Transverse colon (tissue), 4 donors: ENCODE measurements around the gene GNA12.

Experiments
- CTCF ChIP-seq, 5 experiments: fragments of 200-600 bp in 3 of 5; fragments of 450-650 bp in 2 of 5; sonication (generic) in 3 of 5; IDR thresholded peaks; 1 replicate in 2 of 5; 2 replicates in 3 of 5; pipeline ENCODE4 v1.5.1; 2016 to 2017; ENCODE audit warnings: antibody characterized with exemption in 5 of 5, inconsistent platforms in 3 of 5, mild to moderate bottlenecking in 2 of 5, moderate library complexity in 1 of 5
- POLR2A ChIP-seq: fragments of 450-650 bp; IDR thresholded peaks from one replicate; pipeline ENCODE4 v1.6.1; 2016; ENCODE audit warnings: antibody characterized with exemption, mild to moderate bottlenecking, moderate library complexity
- POLR2AphosphoS5 ChIP-seq, 3 donors: sonication (generic); formaldehyde crosslinking; IDR thresholded peaks; one replicate each; pipeline ENCODE4 v1.6.1; 2016; ENCODE audit warnings: antibody characterized with exemption in 3 of 3

DNA sequence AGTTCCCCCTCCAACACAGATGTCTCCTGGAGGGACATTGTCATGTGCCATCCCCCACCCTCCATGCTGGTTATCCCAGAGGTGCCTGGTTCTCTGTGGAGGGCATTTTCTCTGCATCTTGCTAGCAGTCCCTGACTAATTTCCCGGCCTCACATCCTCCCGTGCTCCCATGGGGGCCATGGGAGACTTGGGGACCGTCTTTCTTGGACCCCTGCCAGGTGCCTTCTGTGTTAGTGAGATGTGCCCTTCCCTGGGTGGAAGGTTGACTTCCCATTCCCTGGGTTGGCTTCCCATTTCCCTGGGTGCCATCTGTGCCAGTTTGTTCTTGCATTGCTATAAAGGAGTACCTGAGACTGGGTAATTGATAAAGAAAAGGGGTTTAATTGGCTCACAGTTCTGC lies 22.5 kb upstream of the GNA12 start:
- no peak for TF ChIP-seq POLR2A
- TF ChIP-seq POLR2AphosphoS5 (IDR thresholded peaks at IDR 0.05): no peak
- no peak for TF ChIP-seq CTCF (IDR thresholded peaks at IDR 0.05)
